Measurements from ENCODE around the gene SPATA31E1. TPM values are rescaled to one million over a fixed set of nuclear protein-coding genes. Genes with fewer than 3 reads are reported as not detected.

Gene SPATA31E1
- total and polyA plus RNA-seq, 7 donors, result not detected

- H3K4me1 ChIP-seq, result no peaks in the 10 kb centered on the region
- no peak overlapping the region for H3K27ac ChIP-seq
- H3K4me3 ChIP-seq, result no peak overlapping the region
- 71% methylated on average over 13 of the region's 13 CpGs for WGBS, 3 donors
- DNase-seq (no peak), ATAC-seq (no peak)
- intact Hi-C loops (cut with DNase I), result no loop called here
- no peaks in the 10 kb centered on the region for H3K27me3 ChIP-seq (ENCODE audit: insufficient read depth in 3 of 3, low read length in 2 of 3)
- no peaks in the 10 kb centered on the region for H3K9me3 ChIP-seq
- TF ChIP-seq CTCF (IDR thresholded peaks at IDR 0.05), result no peak
- H3K36me3 ChIP-seq (ENCODE audit: insufficient read depth in 1 of 2, low read depth in 1 of 2), result no peaks in the 10 kb centered on the region
Measured at GRCh38 chr9:87885484-87886189, 3.0 kb downstream of the SPATA31E1 start.

DNA sequence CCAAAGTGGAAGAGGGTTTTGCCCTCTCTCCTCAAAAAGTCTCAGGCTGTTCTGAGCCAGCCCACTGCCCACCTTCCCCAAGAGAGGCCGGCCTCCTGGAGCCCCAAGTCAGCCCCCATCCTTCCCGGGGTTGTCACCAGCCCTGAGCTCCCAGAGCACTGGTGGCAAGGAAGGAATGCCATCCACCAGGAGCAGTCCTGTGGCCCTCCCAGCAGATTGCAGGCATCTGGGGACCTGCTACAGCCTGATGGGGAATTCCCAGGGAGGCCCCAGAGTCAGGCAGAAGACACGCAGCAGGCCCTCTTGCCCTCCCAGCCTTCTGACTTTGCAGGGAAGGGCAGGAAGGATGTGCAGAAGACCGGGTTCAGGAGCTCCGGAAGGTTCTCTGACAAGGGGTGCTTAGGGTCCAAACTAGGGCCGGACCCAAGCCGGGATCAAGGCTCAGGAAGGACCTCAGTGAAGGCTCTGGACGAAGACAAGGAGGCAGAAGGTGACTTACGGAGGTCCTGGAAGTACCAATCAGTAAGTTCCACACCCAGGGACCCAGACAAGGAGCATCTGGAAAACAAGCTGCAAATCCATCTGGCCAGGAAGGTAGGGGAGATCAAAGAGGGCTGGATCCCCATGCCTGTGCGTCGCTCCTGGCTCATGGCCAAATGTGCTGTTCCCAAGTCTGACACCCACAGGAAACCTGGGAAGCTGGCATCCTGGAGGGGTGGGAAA, 3.7 kb downstream of the SPATA31E1 start:
- WGBS, 3 donors, result 67 to 76% (median 73%) methylated on average over 11 of the region's 11 CpGs
- intact Hi-C loops (cut with DNase I), result no loop called here
- ATAC-seq (no peak), DNase-seq (no peak)
- Histone ChIP-seq H3K9me3 (no peaks in the 10 kb centered on the region), H3K4me1 (no peaks in the 10 kb centered on the region), H3K4me3 (no peak overlapping the region), H3K27ac (no peak overlapping the region), H3K36me3 (ENCODE audit: insufficient read depth in 1 of 2, low read depth in 1 of 2) (no peaks in the 10 kb centered on the region), H3K27me3 (ENCODE audit: insufficient read depth in 3 of 3, low read length in 2 of 3) (no peaks in the 10 kb centered on the region)
- no peak for TF ChIP-seq CTCF (IDR thresholded peaks at IDR 0.05)

DNA sequence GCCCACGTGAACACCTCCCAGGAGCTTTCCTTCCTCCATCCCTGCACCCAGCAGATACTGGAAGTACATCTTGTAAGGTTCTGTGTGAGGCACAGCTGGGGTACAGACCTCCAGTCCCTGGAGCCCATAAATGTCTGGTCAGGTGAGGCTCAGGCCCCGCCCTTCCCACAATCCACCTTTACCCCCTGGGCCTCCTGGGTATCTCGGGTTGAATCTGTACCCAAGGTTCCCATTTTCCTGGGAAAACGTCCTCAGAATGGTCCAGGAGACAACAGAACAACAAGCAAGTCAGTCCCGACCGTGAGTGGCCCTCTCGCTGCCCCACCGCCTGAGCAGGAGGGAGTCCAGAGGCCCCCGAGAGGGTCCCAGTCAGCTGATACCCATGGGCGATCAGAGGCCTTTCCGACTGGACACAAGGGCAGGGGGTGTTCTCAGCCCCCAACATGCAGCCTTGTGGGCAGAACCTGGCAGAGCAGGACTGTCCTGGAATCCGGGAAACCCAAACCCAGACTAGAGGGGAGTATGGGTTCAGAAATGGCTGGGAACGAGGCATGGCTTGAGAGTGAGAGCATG, 4.3 kb downstream of the SPATA31E1 start:
- Histone ChIP-seq H3K4me3 (no peak overlapping the region), H3K4me1 (no peaks in the 10 kb centered on the region), H3K27ac (no peak overlapping the region), H3K27me3 (ENCODE audit: insufficient read depth in 3 of 3, low read length in 2 of 3) (no peaks in the 10 kb centered on the region), H3K9me3 (no peaks in the 10 kb centered on the region), H3K36me3 (ENCODE audit: insufficient read depth in 1 of 2, low read depth in 1 of 2) (no peaks in the 10 kb centered on the region)
- no peak for TF ChIP-seq CTCF (IDR thresholded peaks at IDR 0.05)
- ATAC-seq, result no peak
- 79 to 84% (median 82%) methylated on average over 13 of the region's 13 CpGs for WGBS, 3 donors
- intact Hi-C loops (cut with DNase I), result no loop called here
- no peak for DNase-seq

DNA sequence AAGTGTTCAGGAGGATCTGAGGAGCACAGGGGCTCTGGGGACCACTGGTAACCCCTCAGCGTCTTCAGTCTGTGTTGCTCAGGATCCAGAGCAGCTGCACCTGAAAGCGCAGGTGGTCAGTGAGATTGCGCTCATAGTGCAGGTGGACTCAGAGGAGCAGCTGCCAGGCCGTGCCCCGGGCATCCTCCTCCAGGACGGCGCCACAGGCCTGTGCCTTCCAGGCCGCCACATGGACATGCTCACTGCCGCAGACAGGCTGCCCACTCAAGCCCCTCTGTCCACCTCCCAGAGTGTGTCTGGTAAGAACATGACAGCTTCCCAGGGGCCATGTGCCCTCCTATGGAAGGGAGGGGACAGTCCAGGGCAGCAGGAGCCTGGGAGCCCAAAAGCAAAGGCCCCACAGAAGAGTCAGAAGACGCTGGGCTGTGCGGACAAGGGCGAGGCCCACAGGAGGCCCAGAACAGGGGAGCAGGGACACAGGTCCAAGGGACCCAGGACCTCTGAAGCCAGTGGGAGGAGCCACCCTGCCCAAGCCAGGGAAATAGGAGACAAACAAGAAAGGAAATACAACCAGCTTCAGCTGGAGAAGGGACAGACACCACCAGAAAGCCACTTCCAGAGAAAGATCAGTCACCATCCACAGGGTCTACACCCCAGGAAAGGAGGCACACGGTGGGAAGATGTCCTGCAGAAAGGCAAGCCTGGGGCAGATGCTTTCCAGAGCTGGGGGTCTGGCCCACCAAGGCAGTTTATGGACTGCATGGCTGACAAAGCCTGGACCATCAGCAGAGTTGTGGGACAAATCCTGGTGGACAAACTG, 5.2 kb downstream of the SPATA31E1 start:
- 85 to 95% (median 88%) methylated on average over 13 of the region's 13 CpGs for WGBS, 3 donors
- DNase-seq (no peak), ATAC-seq (no peak)
- Histone ChIP-seq H3K36me3 (ENCODE audit: insufficient read depth in 1 of 2, low read depth in 1 of 2) (no peaks in the 10 kb centered on the region), H3K27ac (no peak overlapping the region), H3K9me3 (no peaks in the 10 kb centered on the region), H3K4me3 (no peak overlapping the region), H3K4me1 (no peaks in the 10 kb centered on the region), H3K27me3 (ENCODE audit: insufficient read depth in 3 of 3, low read length in 2 of 3) (no peaks in the 10 kb centered on the region)
- intact Hi-C loops (cut with DNase I), result no loop called here
- TF ChIP-seq CTCF (IDR thresholded peaks at IDR 0.05), result no peak

Measured in psoas muscle (tissue), 8 donors.